Heart left ventricle (tissue), 13 donors: ENCODE data around the gene CCNT2.

Experiments used
- POLR2A ChIP-seq, 2 donors: fragments of 450-650 bp; IDR thresholded peaks; one replicate each; pipeline ENCODE4 v1.6.1; 2017; ENCODE audit warnings: antibody characterized with exemption in 2 of 2, mild to moderate bottlenecking in 2 of 2, moderate library complexity in 2 of 2
- TF ChIP-seq, protein P1 (sequence below), 12 donors: fragments of 200-600 bp; sonication (generic) in 4 of 12; IDR thresholded peaks; one replicate each; pipeline versions ENCODE4 v1.5.0 to v1.8.0; 2018 to 2022; ENCODE audit warnings: antibody characterized with exemption in 12 of 12, mild to moderate bottlenecking in 5 of 12
- donor health status: ischemic (EF 13 %, LVEDD 7.1; RV severe dilation, severe dysfunction).
- donor health status: DM: no; HTN: yes; CAD: no.
- donor health status: DM: no; HTN: no; CAD: no.
- donor health status: ischemic (EF 25% LVEDD 6.9; RV normal size, moderate dysfunction).
- donor health status: ischemic (EF 25% LVEDD 5.7; RV mildly dilated, moderate dysfunction).
- donor health status: ischemic (EF 35%, LVEDD 5.7; RV mildly dilated, moderate dysfunction).
- donor health status: nonischemic (EF 11% LVEDD 7.7; RV severe dilation, severe dysfunction).
- donor health status: DM: yes; HTN: yes; CAD: no.
- donor health status: PGD.
- donor health status: ischemic (EF 29% LVEDD 5.4; RV normal size, mild dysfunction).
- donor health status: nonischemic (EF 23%, LVEDD 6.1; RV moderate dilation, normal function).

DNA sequence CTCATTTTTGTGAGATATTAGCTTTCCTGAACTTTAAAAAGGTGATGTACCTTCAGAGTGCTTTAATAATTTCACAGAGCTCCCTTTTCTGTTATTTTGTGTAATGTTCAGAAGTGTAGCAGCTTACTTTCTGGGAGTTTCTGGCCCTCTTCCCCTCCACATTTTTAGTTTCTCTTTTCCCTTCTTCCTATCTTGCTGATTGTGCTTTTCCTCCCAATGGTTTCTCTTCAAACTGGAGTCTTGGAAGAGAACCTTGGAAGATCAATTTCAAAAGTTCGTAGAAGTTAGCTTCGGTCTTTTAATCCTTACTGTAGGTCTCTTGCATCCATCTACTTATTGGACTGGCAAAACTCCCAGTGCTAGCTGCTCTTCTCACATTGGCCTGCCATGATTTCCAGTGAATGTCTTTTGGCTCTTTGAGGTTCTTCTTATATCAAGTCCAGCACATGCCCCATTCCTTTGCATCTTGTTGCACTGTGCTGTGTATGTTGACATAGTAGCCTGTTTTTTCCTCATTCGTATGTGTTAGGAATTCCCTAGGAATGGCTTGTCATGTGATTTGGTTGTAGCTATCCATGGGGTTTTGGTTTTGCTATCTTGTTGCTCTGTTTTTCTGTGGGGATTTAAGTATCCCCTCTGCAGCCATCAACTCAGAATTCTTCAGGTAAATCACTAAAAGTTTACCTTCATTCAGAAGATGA, 7.8 kb downstream of the CCNT2 start:
- TF ChIP-seq, protein P1, sequence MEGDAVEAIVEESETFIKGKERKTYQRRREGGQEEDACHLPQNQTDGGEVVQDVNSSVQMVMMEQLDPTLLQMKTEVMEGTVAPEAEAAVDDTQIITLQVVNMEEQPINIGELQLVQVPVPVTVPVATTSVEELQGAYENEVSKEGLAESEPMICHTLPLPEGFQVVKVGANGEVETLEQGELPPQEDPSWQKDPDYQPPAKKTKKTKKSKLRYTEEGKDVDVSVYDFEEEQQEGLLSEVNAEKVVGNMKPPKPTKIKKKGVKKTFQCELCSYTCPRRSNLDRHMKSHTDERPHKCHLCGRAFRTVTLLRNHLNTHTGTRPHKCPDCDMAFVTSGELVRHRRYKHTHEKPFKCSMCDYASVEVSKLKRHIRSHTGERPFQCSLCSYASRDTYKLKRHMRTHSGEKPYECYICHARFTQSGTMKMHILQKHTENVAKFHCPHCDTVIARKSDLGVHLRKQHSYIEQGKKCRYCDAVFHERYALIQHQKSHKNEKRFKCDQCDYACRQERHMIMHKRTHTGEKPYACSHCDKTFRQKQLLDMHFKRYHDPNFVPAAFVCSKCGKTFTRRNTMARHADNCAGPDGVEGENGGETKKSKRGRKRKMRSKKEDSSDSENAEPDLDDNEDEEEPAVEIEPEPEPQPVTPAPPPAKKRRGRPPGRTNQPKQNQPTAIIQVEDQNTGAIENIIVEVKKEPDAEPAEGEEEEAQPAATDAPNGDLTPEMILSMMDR (IDR thresholded peaks at IDR 0.05) = no peak
- TF ChIP-seq POLR2A (IDR thresholded peaks at IDR 0.05) = no peak
